GM18867 (cell line): ENCODE data around the gene ABCC2.
"Not testable (repeated sequence)": the region's sequence is repeated elsewhere in the genome, so short reads cannot be mapped to it uniquely, and the experiment has no call there.

Experiments used
- ATAC-seq: cut with Tn5 transposase; IDR thresholded peaks from one replicate; pipeline ENCODE4 v1.9.1; 2021; ENCODE audit warnings: mild to moderate bottlenecking, moderate library complexity; ENCODE audit not compliant: unreplicated experiment

ABCC2 gene

DNA sequence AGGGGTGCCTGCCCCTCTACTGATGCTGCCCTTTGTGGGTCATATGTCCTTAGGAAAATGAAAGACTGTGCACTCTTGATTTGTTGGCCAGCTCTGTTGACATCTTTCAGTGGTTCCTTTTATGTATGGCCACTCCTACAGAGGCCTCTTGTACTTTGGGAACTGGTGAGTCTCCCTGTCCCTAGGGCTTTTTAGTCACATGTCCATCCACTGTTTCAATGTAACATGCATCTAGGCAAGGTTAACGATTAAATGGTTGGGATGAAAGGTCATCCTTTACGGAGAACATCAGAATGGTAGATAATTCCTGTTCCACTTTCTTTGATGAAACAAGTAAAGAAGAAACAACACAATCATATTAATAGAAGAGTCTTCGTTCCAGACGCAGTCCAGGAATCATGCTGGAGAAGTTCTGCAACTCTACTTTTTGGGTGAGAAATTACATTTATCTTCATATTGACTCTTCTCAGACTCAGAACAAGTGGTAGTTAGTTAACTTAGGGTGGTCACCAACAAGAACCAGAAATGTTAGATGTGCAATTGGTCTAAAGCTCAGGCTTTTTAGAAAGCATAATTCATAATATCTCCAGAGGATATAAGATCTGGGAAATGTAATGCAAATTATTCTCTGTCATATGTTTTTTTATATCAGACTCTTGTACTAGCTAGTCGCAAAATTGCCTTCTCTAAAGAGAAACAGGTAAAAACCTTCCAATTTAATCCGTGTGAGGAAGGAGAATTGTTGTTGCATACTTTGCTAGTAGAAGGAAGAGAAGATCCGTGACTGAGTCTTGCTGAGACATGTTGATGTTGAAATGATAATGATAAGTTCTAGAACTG is at the start of gene ABCC2:
TSS of gene ABCC2 (plus strand) at position 194 of the 840 bp plus-strand sequence. CDS start at position 399, 205 bp downstream.
- ATAC-seq, result no peak

GRCh38 chr10:99733366-99733765 is 49.1 kb upstream of the ABCC2 start:
- ATAC-seq, result no peak

GRCh38 chr10:99734111-99734510 is 48.3 kb upstream of the ABCC2 start:
- not testable (repeated sequence) for ATAC-seq

DNA sequence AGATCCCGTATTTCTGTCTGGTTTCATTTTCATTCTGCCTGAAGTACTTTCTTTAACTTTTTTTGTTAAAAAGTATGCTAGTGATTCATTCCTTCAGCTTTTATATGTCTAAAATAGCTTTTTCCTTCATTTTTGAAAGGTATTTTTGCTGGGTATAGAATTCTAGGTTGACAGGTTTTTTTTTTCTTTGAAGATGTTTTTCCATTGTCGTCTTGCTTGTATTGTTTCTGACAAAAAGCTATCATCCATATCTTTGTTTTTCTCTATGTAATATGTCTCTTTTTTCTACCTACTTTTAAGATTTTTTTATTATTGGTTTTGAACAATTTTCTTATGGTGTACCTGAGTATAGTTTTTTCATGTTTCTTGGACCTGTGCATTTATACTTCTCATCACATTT is 42.2 kb upstream of the ABCC2 start:
- ATAC-seq, result no peak

- no peak for ATAC-seq
Observed at GRCh38 chr10:99740933-99741559, 41.4 kb upstream of the ABCC2 start.

- no peak for ATAC-seq
Observed at GRCh38 chr10:99742254-99742653, 40.2 kb upstream of the ABCC2 start.

GRCh38 chr10:99742701-99743100 is 39.7 kb upstream of the ABCC2 start:
- ATAC-seq, result no peak

DNA sequence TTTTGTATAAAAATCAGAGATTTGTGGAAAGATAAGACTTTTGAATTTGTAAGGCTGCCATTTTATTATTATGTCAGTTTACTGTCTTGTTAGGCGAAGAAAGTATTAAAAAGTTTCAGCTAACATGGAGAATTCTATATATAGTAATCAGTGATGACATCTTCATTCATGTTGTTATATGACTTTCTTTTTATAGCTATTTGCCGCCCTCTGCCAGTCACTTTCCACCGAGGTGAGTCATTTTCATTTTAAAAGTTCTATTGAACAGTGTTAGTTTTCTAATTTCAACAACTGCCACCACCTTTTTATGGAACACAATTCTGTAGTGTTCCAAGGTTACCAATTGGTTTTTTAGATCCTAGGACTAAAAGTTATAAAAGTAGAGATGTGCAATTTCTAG is 38.6 kb upstream of the ABCC2 start:
- no peak for ATAC-seq

- not testable (repeated sequence) for ATAC-seq
Observed at GRCh38 chr10:99746166-99746565, 36.3 kb upstream of the ABCC2 start.

GRCh38 chr10:99748823-99749451 is 33.5 kb upstream of the ABCC2 start:
- ATAC-seq, result no peak

DNA sequence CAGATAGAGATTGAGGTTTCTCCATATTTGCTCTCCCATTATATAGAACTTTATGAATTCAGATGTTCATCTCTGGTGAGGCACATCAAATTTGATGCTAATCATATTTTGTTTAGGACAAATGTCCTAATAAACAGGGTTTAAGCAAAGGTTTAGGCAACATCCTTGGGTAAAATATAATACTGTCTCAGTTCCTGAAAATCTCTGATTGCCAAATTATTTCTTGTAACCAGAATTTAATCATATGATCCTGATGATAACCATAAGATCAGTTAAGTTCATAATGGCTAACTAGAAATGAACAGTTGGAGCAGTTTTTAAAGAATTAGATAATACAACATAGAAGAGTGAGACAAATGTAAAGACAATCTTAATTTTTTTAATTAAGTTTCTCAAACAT is 31.8 kb upstream of the ABCC2 start:
- no peak for ATAC-seq

GRCh38 chr10:99754670-99755069 is 27.8 kb upstream of the ABCC2 start:
- no peak for ATAC-seq

- no peak for ATAC-seq
Observed at GRCh38 chr10:99756159-99756558, 26.3 kb upstream of the ABCC2 start.

DNA sequence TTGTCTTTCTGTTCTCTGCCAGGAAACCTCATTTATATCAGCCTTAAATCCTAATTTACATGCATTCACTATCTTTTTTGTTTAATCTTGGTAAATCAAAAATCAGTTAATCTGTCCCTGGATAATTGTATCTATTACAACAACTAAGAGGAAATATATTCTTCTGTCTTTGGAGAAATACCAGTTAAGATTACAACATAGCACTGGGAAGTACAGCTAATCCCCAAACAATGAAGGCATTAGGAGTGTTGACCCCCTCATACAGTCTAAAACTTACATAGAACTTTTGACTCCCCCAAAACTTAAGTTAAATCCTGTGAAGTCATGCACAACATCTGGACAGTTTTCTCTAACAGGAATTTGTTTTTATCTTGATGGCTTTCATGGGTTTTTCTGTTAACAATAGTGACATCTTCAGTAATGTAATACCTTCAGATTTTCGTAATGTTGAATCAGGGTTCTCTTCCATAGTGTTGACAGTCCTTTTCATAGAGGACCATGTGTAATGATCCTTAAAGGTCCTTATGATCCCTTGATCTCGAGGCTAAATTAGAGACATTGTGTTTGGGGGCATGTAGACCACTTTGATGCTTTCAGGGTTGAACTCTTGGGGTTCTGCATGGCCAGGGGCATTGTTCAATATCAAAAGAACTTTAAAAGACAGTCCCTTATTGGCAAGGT is 24.1 kb upstream of the ABCC2 start:
- ATAC-seq, result no peak

GRCh38 chr10:99760321-99760720 is 22.1 kb upstream of the ABCC2 start:
- no peak for ATAC-seq

DNA sequence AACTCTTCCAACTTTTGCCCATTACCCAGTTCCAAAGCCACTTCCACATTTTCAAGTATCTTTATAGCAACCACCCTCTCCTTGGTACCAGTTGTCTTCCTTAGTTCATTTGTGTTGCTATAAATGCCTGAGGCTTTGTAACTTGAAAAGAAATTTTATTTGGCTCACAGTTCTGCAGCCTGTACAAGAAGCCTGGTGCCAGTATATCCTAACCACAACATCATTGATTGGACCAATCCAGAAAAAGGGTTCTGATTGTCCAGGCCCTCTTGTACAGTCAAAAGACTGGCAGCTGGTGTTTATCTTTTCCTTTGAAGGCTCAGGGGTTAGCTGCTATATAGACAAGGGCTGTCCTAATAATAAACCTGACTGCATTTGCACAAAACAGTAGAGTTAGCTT is 21.1 kb upstream of the ABCC2 start:
- no peak for ATAC-seq

DNA sequence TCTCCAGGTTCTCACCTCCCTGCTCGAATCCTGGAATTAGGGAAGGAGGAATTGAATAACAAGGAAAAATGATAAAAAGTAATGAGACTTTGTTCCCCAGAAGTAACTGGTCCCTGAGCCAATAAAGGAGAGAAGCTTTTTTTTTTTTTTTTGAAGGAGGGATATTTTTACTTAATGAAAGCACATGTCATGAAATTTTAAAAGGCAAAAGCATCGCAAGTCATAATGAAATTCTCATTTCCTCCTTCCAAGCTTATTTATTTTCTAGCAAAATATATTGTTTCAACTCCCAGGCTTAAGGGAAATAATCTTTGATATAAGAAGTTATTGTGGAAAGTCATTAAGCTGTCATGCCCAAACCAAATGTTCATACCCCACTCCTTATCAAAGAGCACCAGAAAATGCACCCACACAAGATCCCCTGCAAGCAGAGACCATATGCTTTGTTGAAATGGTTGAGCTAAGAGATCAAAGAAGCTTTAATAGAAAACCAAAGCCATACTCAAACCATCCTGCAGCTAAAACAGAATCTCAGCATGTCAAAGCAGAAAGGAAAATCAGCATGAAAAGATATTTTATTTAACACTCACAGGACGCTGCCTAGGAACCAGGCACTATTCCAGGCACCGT is 16.7 kb upstream of the ABCC2 start:
- ATAC-seq, result peak; percentile 26

DNA sequence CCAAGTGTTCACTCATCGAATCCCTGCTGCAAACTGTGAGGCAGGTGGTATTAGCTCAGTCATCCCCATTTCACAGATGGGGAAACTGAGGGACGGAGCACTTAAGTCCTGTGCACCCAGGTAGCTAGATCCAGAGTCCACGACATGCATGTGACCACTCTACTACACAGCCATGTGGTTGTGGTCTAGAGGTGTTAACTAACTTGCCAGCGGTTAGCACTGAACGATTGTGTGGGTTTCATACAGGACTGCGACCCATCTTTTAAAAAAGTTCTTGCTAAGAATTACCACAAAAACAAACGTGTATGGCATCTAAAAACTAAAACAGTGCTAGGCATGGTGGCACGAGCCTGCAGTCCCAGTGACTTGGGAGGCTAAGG is 16.1 kb upstream of the ABCC2 start:
- peak; percentile 92 for ATAC-seq

GRCh38 chr10:99767901-99768300 is 14.5 kb upstream of the ABCC2 start:
- no peak for ATAC-seq

- ATAC-seq, result no peak
Observed at GRCh38 chr10:99768556-99768955, 13.9 kb upstream of the ABCC2 start.

- no peak for ATAC-seq
Observed at GRCh38 chr10:99769706-99770105, 12.7 kb upstream of the ABCC2 start.
